GM21515 (cell line): ENCODE results near the gene HSPA5.
"Not testable (repeated sequence)": the region's sequence is repeated elsewhere in the genome, so short reads cannot be mapped to it uniquely, and the experiment has no call there.

ENCODE experiments used
- ATAC-seq: cut with Tn5 transposase; IDR thresholded peaks from one replicate; pipeline ENCODE4 v1.9.1; 2021; ENCODE audit not compliant: unreplicated experiment

Gene HSPA5

GRCh38 chr9:125194466-125194865, 46.7 kb downstream of the HSPA5 start:
- ATAC-seq: not testable (repeated sequence)

- no peak for ATAC-seq
These were observed 50.8 kb downstream of the HSPA5 start for GRCh38 chr9:125190361-125190801.

DNA sequence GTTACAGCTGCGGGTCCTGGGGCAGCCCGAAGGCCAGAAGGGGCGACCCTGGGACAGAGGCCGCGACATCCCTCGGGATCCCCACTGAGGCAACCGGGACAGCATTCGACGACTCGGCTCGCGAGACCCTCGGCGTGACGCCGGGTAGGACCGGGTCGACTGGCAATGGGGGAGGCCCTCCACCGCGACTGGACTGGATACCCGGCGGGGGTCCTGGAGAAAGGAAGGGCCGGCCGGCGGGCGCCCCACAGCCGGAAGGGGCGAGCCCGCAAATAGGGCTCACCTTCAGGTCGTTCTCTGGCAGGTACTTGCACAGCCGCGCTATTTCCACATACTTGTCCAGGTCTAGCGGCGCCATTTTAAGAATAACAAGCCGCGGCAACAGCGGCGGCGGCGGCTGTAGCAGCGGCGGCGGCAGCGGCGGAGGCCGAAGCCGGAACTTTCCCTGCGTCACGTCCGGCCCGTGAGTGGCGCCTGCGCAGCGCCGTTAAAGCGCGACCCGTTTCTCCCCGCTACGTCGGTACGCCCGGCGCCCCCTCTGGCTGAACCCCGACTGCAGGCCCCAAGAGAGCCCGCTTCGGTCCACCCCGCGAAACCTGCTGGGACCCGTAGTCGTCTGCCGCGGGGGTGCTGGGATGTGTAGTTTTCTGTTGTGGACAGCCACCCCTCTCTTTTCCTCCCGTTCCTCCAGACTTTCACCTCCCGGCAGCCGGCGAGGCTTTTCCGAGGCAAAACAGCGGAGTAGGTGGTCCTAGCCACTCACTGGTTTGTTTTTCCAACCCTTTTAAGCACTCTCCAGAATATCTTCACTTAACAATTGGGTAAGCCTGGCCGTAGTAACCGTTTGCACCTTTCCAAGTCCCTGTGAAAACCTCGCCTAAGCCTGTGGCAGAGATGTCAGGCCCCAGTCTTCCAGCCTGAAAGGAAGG, 51.5 kb downstream of the HSPA5 start, which contains the start of gene PPP6C:
TSS of gene PPP6C (minus strand) at position 443 of the 929 bp plus-strand sequence. CDS start at position 358, 85 bp downstream.
- peak; percentile 96 for ATAC-seq

DNA sequence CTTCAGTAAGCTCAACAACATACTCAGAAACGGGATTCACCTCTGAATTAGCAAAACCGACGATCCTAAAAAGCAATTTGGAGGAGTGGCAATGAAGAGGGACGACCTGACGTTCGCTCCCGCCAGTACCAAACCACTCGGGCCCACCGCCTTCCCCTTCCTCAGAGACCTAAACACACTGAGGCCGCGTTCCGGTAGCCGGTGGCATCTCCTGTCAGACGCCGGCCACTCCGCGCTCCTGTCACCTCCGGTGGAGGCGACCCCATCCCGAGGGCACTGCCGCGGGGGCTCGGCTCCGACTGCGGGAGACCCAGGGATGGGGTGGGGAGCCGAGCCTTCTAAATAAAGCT, 52.2 kb downstream of the HSPA5 start:
- peak; percentile 17 for ATAC-seq
